ENCODE data around the gene SLC17A7. TPM values are rescaled to one million over a fixed set of nuclear protein-coding genes. Genes with fewer than 3 reads are reported as not detected.

Gene SLC17A7
- total RNA-seq, 6 donors from 2014 or later: 0.37 to 2.1 (median 0.78) TPM; not detected in 1

DNA sequence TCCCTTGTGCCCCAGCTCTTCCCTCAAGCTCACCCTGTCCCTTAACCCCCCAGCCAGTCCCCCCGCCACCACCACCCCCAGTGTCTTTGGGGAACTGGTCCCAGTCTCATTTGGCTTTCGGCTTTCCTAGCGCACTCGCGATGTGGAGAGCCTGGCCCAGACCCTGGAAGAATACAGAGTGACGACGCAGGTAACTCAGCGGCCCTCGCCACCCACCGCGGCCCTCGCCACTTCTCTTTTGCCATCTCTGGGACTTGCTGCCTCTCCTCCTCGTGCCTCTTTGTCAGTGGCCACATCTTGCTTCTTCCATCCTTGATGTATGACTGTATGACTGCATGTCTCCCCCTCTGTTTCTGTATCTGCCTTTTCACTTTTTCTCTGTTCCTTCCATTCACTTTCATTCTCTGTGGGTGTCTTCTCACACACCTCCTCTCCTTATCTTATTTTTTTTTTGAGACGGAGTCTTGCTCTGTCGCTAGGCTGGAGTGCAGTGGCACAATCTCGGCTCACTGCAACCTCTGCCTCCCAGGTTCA lies 33.8 kb downstream of the SLC17A7 start:
- TF ChIP-seq EP300 (IDR thresholded peaks at IDR 0.05) (no peak), POLR2AphosphoS5 (IDR thresholded peaks at IDR 0.05) (no peak), POLR2A (IDR thresholded peaks at IDR 0.05) (no peak)
- TF ChIP-seq, protein P1, sequence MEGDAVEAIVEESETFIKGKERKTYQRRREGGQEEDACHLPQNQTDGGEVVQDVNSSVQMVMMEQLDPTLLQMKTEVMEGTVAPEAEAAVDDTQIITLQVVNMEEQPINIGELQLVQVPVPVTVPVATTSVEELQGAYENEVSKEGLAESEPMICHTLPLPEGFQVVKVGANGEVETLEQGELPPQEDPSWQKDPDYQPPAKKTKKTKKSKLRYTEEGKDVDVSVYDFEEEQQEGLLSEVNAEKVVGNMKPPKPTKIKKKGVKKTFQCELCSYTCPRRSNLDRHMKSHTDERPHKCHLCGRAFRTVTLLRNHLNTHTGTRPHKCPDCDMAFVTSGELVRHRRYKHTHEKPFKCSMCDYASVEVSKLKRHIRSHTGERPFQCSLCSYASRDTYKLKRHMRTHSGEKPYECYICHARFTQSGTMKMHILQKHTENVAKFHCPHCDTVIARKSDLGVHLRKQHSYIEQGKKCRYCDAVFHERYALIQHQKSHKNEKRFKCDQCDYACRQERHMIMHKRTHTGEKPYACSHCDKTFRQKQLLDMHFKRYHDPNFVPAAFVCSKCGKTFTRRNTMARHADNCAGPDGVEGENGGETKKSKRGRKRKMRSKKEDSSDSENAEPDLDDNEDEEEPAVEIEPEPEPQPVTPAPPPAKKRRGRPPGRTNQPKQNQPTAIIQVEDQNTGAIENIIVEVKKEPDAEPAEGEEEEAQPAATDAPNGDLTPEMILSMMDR (IDR thresholded peaks at IDR 0.05): no peak
- no peak for DNase-seq
- Histone ChIP-seq H3K9me3 (no peaks in the 10 kb centered on the region), H3K36me3 (no peaks in the 10 kb centered on the region), H3K4me1 (peaks cover 0 to 6% (median 2%) of the 10 kb centered on the region in 4 donors), H3K27me3 (no peaks in the 10 kb centered on the region), H3K27ac (no peak overlapping the region), H3K4me3 (no peak overlapping the region)
- 84 to 89% methylated on average over 16 of the region's 16 CpGs for WGBS, 2 donors
- ATAC-seq (ENCODE audit: low FRiP score in 2 of 2): no peak

DNA sequence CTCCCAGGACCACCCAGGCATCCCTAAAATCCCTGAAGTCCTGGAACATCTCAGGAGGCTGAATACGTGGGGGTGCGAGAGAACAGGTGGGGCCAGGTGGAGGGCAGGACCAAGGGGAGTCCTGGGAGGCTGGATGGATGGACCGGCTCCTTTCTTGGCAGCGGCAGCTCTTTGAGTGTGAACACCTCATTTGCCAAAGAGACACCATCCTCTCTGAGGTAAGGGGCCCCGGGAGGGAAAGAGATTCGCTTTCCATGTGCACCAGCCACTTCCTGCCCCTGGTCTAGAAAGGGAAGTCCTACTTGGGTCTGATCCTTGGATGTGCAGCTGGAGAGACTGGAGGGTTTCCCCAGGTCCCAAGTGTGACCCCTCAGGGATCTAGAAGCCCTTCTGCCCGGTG lies 34.2 kb downstream of the SLC17A7 start:
- TF ChIP-seq, protein P1 (IDR thresholded peaks at IDR 0.05): no peak
- TF ChIP-seq POLR2AphosphoS5 (IDR thresholded peaks at IDR 0.05): no peak
- no peak for TF ChIP-seq EP300 (IDR thresholded peaks at IDR 0.05)
- TF ChIP-seq POLR2A (IDR thresholded peaks at IDR 0.05): no peak
- no peak overlapping the region for H3K27ac ChIP-seq
- no peak for DNase-seq
- H3K9me3 ChIP-seq: no peaks in the 10 kb centered on the region
- WGBS, 2 donors: 65 to 71% methylated on average over 6 to 7 of the region's 7 CpGs
- no peaks in the 10 kb centered on the region for H3K36me3 ChIP-seq
- H3K4me1 ChIP-seq: peaks cover 0 to 6% (median 2%) of the 10 kb centered on the region in 4 donors
- no peak overlapping the region for H3K4me3 ChIP-seq
- H3K27me3 ChIP-seq: no peaks in the 10 kb centered on the region
- ATAC-seq (ENCODE audit: low FRiP score in 2 of 2): no peak

DNA sequence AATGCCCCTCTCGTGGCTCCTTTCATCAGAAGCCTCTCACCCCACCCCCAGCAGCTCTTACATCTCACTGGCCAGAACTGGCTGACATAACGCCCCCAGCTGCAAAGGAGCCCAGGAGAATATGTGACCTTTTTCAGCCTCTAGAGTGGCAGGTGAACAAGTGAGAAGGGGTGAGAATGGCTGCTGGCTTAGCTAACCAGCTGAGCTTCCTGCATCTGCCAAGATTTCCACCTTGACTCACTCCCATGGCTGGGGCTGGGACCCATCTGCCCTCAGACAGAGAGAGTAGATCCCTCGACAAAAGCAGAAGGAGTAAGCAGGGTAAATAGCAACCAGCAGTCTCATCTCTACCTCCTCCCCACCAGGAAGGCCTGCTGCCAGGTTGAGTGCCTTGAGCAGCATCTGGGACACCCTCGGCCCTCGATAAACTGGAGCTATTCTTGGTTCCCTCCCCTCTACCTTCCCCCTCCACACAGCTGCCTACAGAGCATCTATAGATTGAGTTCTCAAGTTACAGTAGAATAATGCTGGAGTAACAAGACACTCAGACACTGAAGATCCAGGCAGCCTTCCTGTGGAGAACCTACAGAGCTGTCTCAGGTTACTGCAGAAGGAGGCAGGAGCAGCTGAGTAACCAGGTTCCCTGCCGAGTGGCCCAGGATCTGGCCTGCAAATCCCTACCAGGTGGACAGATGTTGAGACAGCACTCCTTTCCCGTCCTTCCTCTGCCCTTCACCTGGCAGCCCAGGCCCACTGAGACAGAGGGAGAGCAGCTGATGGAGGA lies 37.7 kb downstream of the SLC17A7 start:
- Histone ChIP-seq H3K4me3 (no peak overlapping the region), H3K36me3 (no peaks in the 10 kb centered on the region), H3K27me3 (no peaks in the 10 kb centered on the region), H3K9me3 (no peaks in the 10 kb centered on the region), H3K27ac (no peak overlapping the region), H3K4me1 (no peaks in the 10 kb centered on the region)
- TF ChIP-seq POLR2AphosphoS5 (IDR thresholded peaks at IDR 0.05) (no peak), EP300 (IDR thresholded peaks at IDR 0.05) (no peak), POLR2A (IDR thresholded peaks at IDR 0.05) (no peak)
- TF ChIP-seq, protein P1 (IDR thresholded peaks at IDR 0.05): no peak
- WGBS, 2 donors: 56 to 58% methylated on average over 6 to 7 of the region's 7 CpGs
- no peak for DNase-seq
- no peak for ATAC-seq (ENCODE audit: low FRiP score in 2 of 2)

DNA sequence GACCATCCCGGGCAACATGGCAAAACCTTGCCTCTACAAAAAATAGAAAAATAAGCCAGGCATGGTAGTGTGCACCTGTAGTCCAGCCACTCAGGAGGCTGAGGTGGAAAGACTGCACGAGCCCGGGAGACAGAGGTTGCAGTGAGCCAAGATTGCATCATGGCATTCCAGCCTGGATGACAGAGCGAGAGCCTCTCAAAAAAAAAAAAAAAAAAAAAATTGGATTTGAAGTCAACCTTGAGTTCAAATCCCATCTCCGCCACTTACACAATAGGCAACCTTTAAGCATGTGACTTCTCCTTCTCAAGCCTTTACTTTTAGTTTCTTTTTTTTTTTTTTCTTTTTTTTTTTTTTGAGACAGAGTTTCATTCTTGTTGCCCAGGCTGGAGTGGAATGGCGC lies 41.3 kb downstream of the SLC17A7 start:
- Histone ChIP-seq H3K27me3 (no peaks in the 10 kb centered on the region), H3K27ac (no peak overlapping the region), H3K4me3 (no peak overlapping the region), H3K9me3 (no peaks in the 10 kb centered on the region), H3K4me1 (peaks cover 0 to 1% (median 0%) of the 10 kb centered on the region in 4 donors), H3K36me3 (no peaks in the 10 kb centered on the region)
- TF ChIP-seq EP300 (IDR thresholded peaks at IDR 0.05) (no peak), POLR2A (IDR thresholded peaks at IDR 0.05) (no peak), POLR2AphosphoS5 (IDR thresholded peaks at IDR 0.05) (no peak)
- TF ChIP-seq, protein P1 (IDR thresholded peaks at IDR 0.05): no peak
- DNase-seq: peak in 1 of 2 donors; percentile 69
- no peak for ATAC-seq (ENCODE audit: low FRiP score in 2 of 2)
- WGBS, 2 donors: 77 to 85% methylated on average over 6 of the region's 6 CpGs
